ENCODE results near the gene TMEM87B.
A peak's percentile ranks its signal among the peaks of the same experiment; 100 is the strongest.

Gene TMEM87B

GRCh38 chr2:112149866-112150435 lies 94.9 kb downstream of the TMEM87B start:
- Mint-ChIP-seq H3K27me3 (peaks cover 9% of the 10 kb centered on the region in 2 donors), H3K36me3 (no peaks in the 10 kb centered on the region), H3K9me3 (no peaks in the 10 kb centered on the region), H3K27ac (no peak overlapping the region), H3K4me3 (no peak overlapping the region), H3K4me1 (peaks cover 4 to 6% of the 10 kb centered on the region in 2 donors)
- DNase-seq (no peak), ATAC-seq (replicated peaks) (no peak)

- Mint-ChIP-seq H3K9me3 (no peaks in the 10 kb centered on the region), H3K4me3 (no peak overlapping the region), H3K4me1 (peaks cover 8 to 9% of the 10 kb centered on the region in 2 donors), H3K27me3 (peaks cover 9% of the 10 kb centered on the region in 2 donors), H3K27ac (no peak overlapping the region), H3K36me3 (no peaks in the 10 kb centered on the region)
- DNase-seq (no peak), ATAC-seq (replicated peaks) (no peak)
Observed at GRCh38 chr2:112150447-112150846, 95.4 kb downstream of the TMEM87B start.

- H3K36me3 Mint-ChIP-seq: no peaks in the 10 kb centered on the region
- ATAC-seq (replicated peaks): no peak
Observed at GRCh38 chr2:112150851-112151250, 95.8 kb downstream of the TMEM87B start.

DNA sequence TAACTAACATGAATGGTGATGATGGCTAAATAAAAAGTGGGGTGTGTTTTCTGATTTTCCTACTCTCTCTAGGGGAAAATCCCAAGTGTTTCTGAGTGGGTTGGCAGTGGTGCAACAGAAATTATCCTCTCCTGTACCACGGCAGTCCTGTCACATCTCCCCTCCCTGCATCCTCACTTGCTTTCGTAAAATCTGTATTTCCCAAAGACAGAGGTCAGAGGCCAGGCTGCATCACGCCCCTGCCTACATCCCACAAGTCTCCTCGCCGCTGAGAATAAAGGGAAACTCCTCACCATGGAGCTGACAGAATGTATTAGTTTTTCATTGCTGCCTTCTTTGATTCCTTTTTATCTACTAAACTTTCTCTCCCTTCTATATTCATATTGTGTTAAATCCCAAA lies 96.2 kb downstream of the TMEM87B start:
- H3K9me3 Mint-ChIP-seq: no peaks in the 10 kb centered on the region
- H3K4me3 Mint-ChIP-seq: no peak overlapping the region
- H3K27ac Mint-ChIP-seq: no peak overlapping the region
- ATAC-seq (replicated peaks) (no peak), DNase-seq (no peak)
- no peaks in the 10 kb centered on the region for H3K36me3 Mint-ChIP-seq
- H3K27me3 Mint-ChIP-seq: peaks cover 9% of the 10 kb centered on the region in 2 donors
- peaks cover 16 to 18% of the 10 kb centered on the region in 2 donors for H3K4me1 Mint-ChIP-seq

More at GRCh38 chr2:112150851-112151250, 95.8 kb downstream of the TMEM87B start:
- peaks cover 9% of the 10 kb centered on the region in 2 donors for H3K27me3 Mint-ChIP-seq
- DNase-seq: no peak
- H3K4me3 Mint-ChIP-seq: no peak overlapping the region
- H3K4me1 Mint-ChIP-seq: peaks cover 12 to 13% of the 10 kb centered on the region in 2 donors
- H3K27ac Mint-ChIP-seq: no peak overlapping the region
- no peaks in the 10 kb centered on the region for H3K9me3 Mint-ChIP-seq

- Mint-ChIP-seq H3K9me3 (no peaks in the 10 kb centered on the region), H3K4me1 (peaks cover 21 to 23% of the 10 kb centered on the region in 2 donors), H3K27me3 (peaks cover 8 to 9% of the 10 kb centered on the region in 2 donors), H3K27ac (no peak overlapping the region), H3K36me3 (no peaks in the 10 kb centered on the region), H3K4me3 (no peak overlapping the region)
- no peak for ATAC-seq (replicated peaks)
- no peak for DNase-seq
Observed at GRCh38 chr2:112151701-112152440, 96.8 kb downstream of the TMEM87B start.

DNA sequence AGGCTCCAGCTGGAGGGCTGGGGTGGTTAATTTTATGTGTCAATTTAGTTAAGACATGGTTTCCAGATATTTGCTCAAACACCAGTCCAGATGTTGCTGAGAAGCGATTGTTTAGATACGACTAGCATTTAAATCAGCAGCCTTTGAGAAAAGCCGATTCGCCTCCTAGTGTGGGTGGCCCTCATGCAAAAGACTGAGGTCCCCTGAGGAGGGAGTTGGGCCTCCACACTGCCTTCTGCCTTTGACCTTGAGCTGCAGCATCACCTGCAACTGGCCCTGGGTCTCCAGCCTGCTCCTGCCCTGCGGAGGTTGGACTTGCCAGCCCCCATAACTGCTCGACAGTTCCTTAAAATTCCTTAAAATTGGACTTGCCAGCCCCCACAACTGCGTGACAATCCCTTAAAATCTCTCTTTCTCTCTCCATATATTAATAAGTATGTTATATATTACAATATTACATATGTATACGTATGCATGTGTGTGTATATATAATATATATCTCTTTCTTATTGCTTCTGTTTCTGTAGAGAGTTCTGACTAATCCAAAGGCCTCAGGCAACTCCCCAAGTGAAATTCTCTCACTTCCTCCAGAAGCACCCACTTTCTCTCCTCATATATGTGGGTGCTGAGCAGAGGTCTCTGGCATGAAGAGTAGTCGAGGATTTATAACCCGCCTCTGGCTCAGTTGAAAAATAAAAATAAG lies 97.6 kb downstream of the TMEM87B start:
- peak; percentile 41 to 43 for ATAC-seq (replicated peaks)
- Mint-ChIP-seq H3K27ac (no peak overlapping the region), H3K36me3 (no peaks in the 10 kb centered on the region), H3K4me3 (no peak overlapping the region), H3K27me3 (peaks cover under 1 to 6% of the 10 kb centered on the region in 2 donors), H3K9me3 (no peaks in the 10 kb centered on the region), H3K4me1 (peaks cover 21 to 23% of the 10 kb centered on the region in 2 donors)
- DNase-seq: no peak

DNA sequence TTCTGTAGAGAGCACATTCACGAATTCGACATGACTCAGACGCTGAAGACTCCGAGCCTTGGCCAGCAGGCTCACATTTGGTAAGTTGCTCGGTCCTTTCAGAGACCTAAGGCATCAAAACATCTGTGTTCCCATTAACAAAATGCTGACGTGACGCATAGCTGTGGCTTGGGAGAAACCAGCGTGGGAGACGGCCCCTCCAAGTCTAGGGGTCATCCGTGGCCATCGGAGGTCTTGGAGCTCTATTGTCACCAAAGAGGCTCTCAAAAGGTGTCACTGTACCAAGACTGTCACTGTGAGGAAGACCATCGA lies 98.1 kb downstream of the TMEM87B start:
- H3K36me3 Mint-ChIP-seq: no peaks in the 10 kb centered on the region
- no peak for ATAC-seq (replicated peaks)
- peaks cover 21 to 23% of the 10 kb centered on the region in 2 donors for H3K4me1 Mint-ChIP-seq
- H3K9me3 Mint-ChIP-seq: no peaks in the 10 kb centered on the region
- H3K27me3 Mint-ChIP-seq: peaks cover 0 to under 1% of the 10 kb centered on the region in 2 donors
- no peak overlapping the region for H3K4me3 Mint-ChIP-seq
- DNase-seq: no peak
- H3K27ac Mint-ChIP-seq: no peak overlapping the region

DNA sequence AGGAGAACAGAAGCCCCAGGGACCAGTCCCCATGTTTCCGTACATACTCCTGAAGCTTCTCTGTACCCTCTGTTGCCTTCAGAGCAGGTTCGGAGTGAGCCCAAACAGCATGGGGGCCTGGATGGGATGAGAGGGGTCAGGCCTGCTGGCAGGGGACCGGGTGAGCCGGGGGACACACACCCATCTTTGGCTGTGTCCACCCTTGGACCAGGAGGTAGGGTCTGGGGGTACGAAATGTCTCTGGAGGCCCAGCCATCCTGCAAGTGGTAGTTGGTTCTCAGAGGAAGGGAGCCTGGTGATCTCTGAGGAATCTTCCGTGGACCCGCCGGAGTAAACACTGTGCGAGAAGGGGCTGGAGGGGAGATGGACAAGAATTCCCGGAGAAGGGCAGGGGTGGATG lies 98.4 kb downstream of the TMEM87B start:
- no peak for DNase-seq
- no peak for ATAC-seq (replicated peaks)

DNA sequence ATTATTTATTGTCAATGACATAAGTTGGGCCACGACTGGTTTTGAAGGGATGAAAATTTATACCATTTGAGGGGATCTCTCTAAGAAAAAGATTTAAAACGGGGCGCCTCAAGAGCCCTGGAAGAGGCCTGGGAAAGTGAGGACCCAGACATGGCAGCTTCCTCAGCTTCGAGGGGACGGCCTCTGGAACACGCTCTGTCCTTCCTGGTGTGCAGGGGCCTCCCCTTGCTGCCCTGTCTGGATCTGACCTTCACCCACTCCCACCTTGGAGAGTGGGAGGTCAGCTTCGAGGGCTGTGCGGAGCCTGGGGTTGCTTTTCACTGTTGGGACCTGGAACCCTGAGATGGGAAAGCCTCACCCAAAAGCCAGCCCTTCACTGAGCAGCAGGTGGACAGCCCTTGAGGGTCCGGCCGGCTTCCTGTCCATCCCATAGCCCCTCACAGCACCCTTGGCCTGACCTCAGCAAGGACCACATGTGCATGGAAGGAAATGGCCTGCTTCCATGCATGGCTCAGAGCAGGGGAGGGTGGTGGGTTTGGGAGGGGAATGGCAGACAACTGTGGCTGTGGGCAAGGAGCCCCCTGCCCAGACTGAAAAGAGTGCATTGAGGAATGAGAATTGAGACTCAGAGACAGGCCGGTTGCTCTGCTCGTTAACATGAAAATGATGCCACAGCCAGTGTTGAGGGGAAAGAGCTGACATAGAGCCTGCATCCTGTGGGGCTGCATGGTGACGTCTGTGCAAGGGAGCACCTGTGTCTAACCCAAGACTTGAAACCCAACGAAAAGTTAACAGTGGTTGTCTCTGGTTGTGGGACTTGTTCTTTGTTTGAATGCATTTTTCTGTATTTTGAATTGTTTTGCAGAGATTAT lies 99.4 kb downstream of the TMEM87B start:
- Mint-ChIP-seq H3K36me3 (no peaks in the 10 kb centered on the region), H3K4me3 (no peak overlapping the region), H3K9me3 (no peaks in the 10 kb centered on the region), H3K4me1 (peaks cover 20 to 23% of the 10 kb centered on the region in 2 donors), H3K27me3 (no peaks in the 10 kb centered on the region), H3K27ac (no peak overlapping the region)
- DNase-seq (no peak), ATAC-seq (replicated peaks) (peak; percentile 61 to 72)

More for the DNA sequence above, 98.4 kb downstream of the TMEM87B start:
- Mint-ChIP-seq H3K27ac (no peak overlapping the region), H3K4me3 (no peak overlapping the region), H3K4me1 (peaks cover 21 to 23% of the 10 kb centered on the region in 2 donors), H3K9me3 (no peaks in the 10 kb centered on the region), H3K27me3 (no peaks in the 10 kb centered on the region), H3K36me3 (no peaks in the 10 kb centered on the region)

DNA sequence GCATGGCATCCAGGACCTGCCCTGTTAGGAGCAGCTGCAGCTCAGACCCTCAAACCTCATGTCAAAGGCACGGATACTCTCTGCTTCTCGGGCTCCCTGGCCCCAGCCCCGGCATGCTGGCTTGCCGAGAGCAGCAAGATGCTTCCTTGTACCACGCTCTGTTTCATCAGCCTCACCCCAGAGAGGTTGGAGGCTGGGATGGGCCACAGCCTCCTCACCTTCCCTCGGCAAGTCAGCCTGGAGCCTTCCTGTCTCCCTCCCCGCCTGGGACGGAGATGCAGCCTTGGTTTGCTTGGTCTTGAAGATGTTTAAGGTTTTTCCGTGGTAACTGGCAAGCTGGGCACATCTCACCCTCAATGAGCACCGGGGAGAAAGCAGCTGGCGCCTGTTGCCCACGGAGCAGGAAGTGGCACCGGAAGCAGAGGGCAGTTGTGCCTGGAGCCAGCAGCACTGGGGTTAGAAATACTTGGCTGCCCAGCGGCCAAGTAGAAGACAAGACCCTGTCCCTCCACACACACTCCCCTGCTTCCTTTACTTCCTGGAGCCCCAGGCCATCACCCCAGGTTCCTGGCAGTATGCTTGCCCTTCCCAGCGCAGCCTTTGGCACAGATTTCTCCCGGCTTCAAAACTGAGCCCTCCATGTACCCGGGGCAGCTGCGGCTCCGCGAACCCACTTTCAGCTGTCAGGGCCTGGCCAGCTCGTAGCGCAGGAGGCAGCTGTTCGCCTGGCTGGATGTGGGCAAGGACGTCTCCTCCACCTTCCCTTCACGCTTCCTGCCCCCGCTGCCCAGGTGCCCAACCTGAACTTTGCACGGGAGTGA lies 100.5 kb downstream of the TMEM87B start:
- ATAC-seq (replicated peaks): peak; percentile 45 to 58
- H3K4me1 Mint-ChIP-seq: peaks cover 22 to 23% of the 10 kb centered on the region in 2 donors
- H3K27ac Mint-ChIP-seq: peak overlapping the region; percentile 79

DNA sequence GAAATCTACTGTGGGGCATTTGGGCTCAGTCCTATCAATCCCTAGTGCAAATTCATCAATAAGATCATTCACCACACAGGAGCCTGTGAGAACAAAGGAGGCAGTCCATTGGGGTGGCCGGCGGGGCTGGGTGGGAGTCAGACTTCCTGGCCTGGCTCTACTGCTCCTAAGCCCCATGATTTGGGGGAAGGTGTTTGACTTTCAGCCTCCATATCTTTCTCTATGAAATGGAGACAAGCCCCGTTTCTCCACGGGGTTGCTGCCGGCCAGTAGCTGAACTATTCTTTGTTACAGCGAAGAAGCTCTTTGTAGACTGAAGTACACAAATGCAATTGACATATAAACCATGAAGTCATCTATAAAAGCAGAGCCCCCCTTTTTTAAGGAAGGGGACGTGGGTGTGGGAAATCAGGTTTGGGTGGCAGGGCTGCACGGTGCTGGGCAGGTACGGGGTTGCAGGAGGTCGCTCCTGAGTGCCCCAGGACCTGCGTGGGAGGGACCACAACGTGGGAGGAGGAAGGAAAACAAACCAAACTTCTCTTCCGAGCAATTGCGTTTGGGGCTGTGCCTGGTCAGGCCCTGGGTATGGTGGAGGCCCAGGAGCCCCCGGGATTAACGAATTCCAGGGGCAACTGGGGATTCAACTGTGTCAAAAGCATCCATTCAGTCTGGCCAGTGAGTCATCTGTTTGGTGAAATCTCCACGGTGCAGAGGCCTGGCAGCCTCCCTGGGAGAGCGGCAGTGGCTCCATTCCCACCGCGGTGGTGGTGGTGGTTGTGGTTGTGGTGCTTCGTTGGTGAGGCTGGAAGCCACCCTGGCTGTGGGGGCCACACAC lies 101.3 kb downstream of the TMEM87B start:
- ATAC-seq (replicated peaks) (no peak), DNase-seq (no peak)
- H3K4me3 Mint-ChIP-seq: peak overlapping the region; percentile 39 to 70
- peaks cover 22 to 23% of the 10 kb centered on the region in 2 donors for H3K4me1 Mint-ChIP-seq
- H3K36me3 Mint-ChIP-seq: no peaks in the 10 kb centered on the region
- H3K9me3 Mint-ChIP-seq: peaks cover 0 to 2% of the 10 kb centered on the region in 2 donors
- peak overlapping the region; percentile 79 for H3K27ac Mint-ChIP-seq
- no peaks in the 10 kb centered on the region for H3K27me3 Mint-ChIP-seq

More for the DNA sequence above, 100.5 kb downstream of the TMEM87B start:
- H3K9me3 Mint-ChIP-seq: peaks cover 0 to 2% of the 10 kb centered on the region in 2 donors
- DNase-seq: no peak
- H3K4me3 Mint-ChIP-seq: peak overlapping the region; percentile 39 to 70
- H3K27me3 Mint-ChIP-seq: no peaks in the 10 kb centered on the region
- H3K36me3 Mint-ChIP-seq: no peaks in the 10 kb centered on the region

GRCh38 chr2:112157472-112157871 lies 102.4 kb downstream of the TMEM87B start:
- DNase-seq (no peak), ATAC-seq (replicated peaks) (no peak)
- no peak overlapping the region for H3K4me3 Mint-ChIP-seq
- H3K9me3 Mint-ChIP-seq: peaks cover 0 to 2% of the 10 kb centered on the region in 2 donors
- no peaks in the 10 kb centered on the region for H3K27me3 Mint-ChIP-seq
- H3K4me1 Mint-ChIP-seq: peaks cover 22 to 23% of the 10 kb centered on the region in 2 donors
- no peak overlapping the region for H3K27ac Mint-ChIP-seq
- no peaks in the 10 kb centered on the region for H3K36me3 Mint-ChIP-seq
